SK-N-SH (cell line): Measurements from ENCODE around the gene TRIM44. TPM values are rescaled to one million over a fixed set of nuclear protein-coding genes. Genes with fewer than 3 reads are reported as not detected.

Experiments used
- CTCF ChIA-PET: fragments of 300-600, 350-600 bp; formaldehyde crosslinking; extraction: SDS; loops from one replicate; lab custom pipeline; 2021; lab: Yijun Ruan, JAX
- POLR2A ChIA-PET: fragments of 350-600 bp; sonication (Branson Sonifier 250); formaldehyde crosslinking; extraction: SDS; loops from one replicate; lab custom pipeline; 2020; ENCODE audit warnings: antibody characterized with exemption, inconsistent platforms; lab: Yijun Ruan, JAX
- DNase-seq: peaks from one replicate; pipeline ENCODE4 v3.0.0; 2012
- H2AFZ ChIP-seq: fragments of 200-600 bp; sonication (generic); 2 replicates; pipeline ENCODE4 v1.8.1; 2016; ENCODE audit warnings: antibody characterized with exemption, mild to moderate bottlenecking, low read depth
- H3F3A ChIP-seq: fragments of 200-600 bp; sonication (generic); replicated peaks from 2 replicates; pipeline ENCODE3; 2016; ENCODE audit warnings: antibody characterized with exemption, mild to moderate bottlenecking; ENCODE audit not compliant: insufficient read depth
- H3K27ac ChIP-seq, 2 experiments: fragments of 200-500 bp in 1 of 2; fragments of 200-600 bp in 1 of 2; sonication (Bioruptor generic) in 1 of 2; sonication (generic), shearing (Covaris generic) in 1 of 2; 2 replicates each; pipeline versions ENCODE4 v1.5.1 to v1.6.1; 2014 to 2016; ENCODE audit warnings: low read depth in 2 of 2, inconsistent platforms in 1 of 2, low read length in 1 of 2, mild to moderate bottlenecking in 1 of 2, mixed read lengths in 1 of 2
- H3K27me3 ChIP-seq: fragments of 200-600 bp; sonication (generic), shearing (Covaris generic); 2 replicates; pipeline ENCODE4 v1.6.1; 2016; ENCODE audit warnings: mixed run types; ENCODE audit not compliant: insufficient read depth
- H3K36me3 ChIP-seq, 2 experiments: fragments of 200-500 bp in 1 of 2; fragments of 200-600 bp in 1 of 2; sonication (Bioruptor generic) in 1 of 2; sonication (generic) in 1 of 2; replicated peaks in 1 of 2; 2 replicates each; pipeline versions ENCODE3 to v1.5.1; 2014 to 2016; ENCODE audit warnings: low read length in 1 of 2, mild to moderate bottlenecking in 1 of 2; ENCODE audit not compliant: insufficient read depth in 2 of 2, control insufficient read depth in 1 of 2
- H3K4me1 ChIP-seq, 2 experiments: fragments of 200-500 bp in 1 of 2; fragments of 200-600 bp in 1 of 2; sonication (Bioruptor generic) in 1 of 2; sonication (generic), shearing (Covaris generic) in 1 of 2; 2 replicates each; pipeline versions ENCODE4 v1.5.1 to v1.6.1; 2014 to 2016; ENCODE audit warnings: low read depth in 1 of 2, low read length in 1 of 2, mixed run types in 1 of 2; ENCODE audit not compliant: insufficient read depth in 2 of 2, control insufficient read depth in 1 of 2
- H3K4me2 ChIP-seq: fragments of 200-600 bp; sonication (generic), shearing (Covaris generic); 2 replicates; pipeline ENCODE4 v1.6.1; 2017; ENCODE audit warnings: mixed run types
- H3K4me3 ChIP-seq, 2 experiments: fragments of 200-500 bp in 1 of 2; fragments of 200-600 bp in 1 of 2; sonication (Bioruptor generic) in 1 of 2; sonication (generic), shearing (Covaris generic) in 1 of 2; 2 replicates each; pipeline versions ENCODE4 v1.5.1 to v1.8.1; 2014 to 2016; ENCODE audit warnings: low read depth in 2 of 2, inconsistent platforms in 1 of 2, low read length in 1 of 2, mild to moderate bottlenecking in 1 of 2, mixed read lengths in 1 of 2, moderate library complexity in 1 of 2
- H3K79me2 ChIP-seq: fragments of 200-600 bp; sonication (generic); 2 replicates; pipeline ENCODE4 v1.8.1; 2017; ENCODE audit warnings: mild to moderate bottlenecking; ENCODE audit not compliant: insufficient read depth
- H3K9ac ChIP-seq: fragments of 200-600 bp; sonication (generic); 2 replicates; pipeline ENCODE4 v1.6.1; 2017; ENCODE audit warnings: mixed run types
- H3K9me2 ChIP-seq: fragments of 200-600 bp; sonication (generic); 2 replicates; pipeline ENCODE4 v1.6.1; 2017; ENCODE audit warnings: mixed run types
- H3K9me3 ChIP-seq: fragments of 200-600 bp; sonication (generic); 2 replicates; pipeline ENCODE4 v1.6.1; 2017; ENCODE audit warnings: mixed run types, mild to moderate bottlenecking, moderate library complexity
- H4K20me1 ChIP-seq: fragments of 200-600 bp; sonication (generic); 2 replicates; pipeline ENCODE4 v1.6.1; 2017; ENCODE audit warnings: mild to moderate bottlenecking, mixed run types; ENCODE audit not compliant: insufficient read depth
- CHD2 ChIP-seq: fragments of 150-350 bp; IDR thresholded peaks from 2 replicates; pipeline ENCODE4 v1.6.1; 2018; ENCODE audit warnings: low read length; ENCODE audit not compliant: partially characterized antibody
- EZH2phosphoT487 ChIP-seq: fragments of 200-600 bp; sonication (generic); IDR thresholded peaks from 2 replicates; pipeline ENCODE4 v1.6.1; 2017; ENCODE audit warnings: low read depth, mixed run types, mild to moderate bottlenecking, antibody characterized with exemption, moderate library complexity, borderline replicate concordance
- FOXJ3 ChIP-seq: sonication (generic); formaldehyde crosslinking; IDR thresholded peaks from 2 replicates; pipeline ENCODE4 v1.5.1; 2020; ENCODE audit warnings: mild to moderate bottlenecking, missing genetic modification reagents
- FOXM1 ChIP-seq: IDR thresholded peaks from 2 replicates; pipeline ENCODE4 v1.4.0; 2012; ENCODE audit warnings: low read depth, mild to moderate bottlenecking
- MEF2A ChIP-seq: IDR thresholded peaks from 2 replicates; pipeline ENCODE4 v1.4.0; 2012; ENCODE audit warnings: low read depth, borderline replicate concordance
- MXI1 ChIP-seq: IDR thresholded peaks from 2 replicates; pipeline ENCODE4 v1.6.1; 2012; ENCODE audit warnings: mild to moderate bottlenecking, low read depth, low read length, improper control_type of control experiment
- NFIC ChIP-seq: IDR thresholded peaks from 2 replicates; pipeline ENCODE4 v1.4.0; 2012; ENCODE audit warnings: borderline replicate concordance
- POLR2AphosphoS5 ChIP-seq: IDR thresholded peaks from 2 replicates; pipeline ENCODE4 v1.6.1; 2012; ENCODE audit warnings: low read depth, low read length
- RAD21 ChIP-seq: IDR thresholded peaks from 2 replicates; pipeline ENCODE4 v1.6.1; 2012; ENCODE audit warnings: mild to moderate bottlenecking, low read length
- RCOR1 ChIP-seq: fragments of 150-350 bp; IDR thresholded peaks from 2 replicates; pipeline ENCODE4 v1.6.1; 2017; ENCODE audit warnings: antibody characterized with exemption, low read length
- RXRA ChIP-seq: IDR thresholded peaks from 2 replicates; pipeline ENCODE4 v1.4.0; 2012; ENCODE audit warnings: low read depth, mild to moderate bottlenecking, borderline replicate concordance
- SIN3A ChIP-seq: IDR thresholded peaks from 2 replicates; pipeline ENCODE4 v1.6.1; 2012; ENCODE audit warnings: low read depth, mild to moderate bottlenecking, low read length, moderate library complexity, borderline replicate concordance
- TCF12 ChIP-seq: IDR thresholded peaks from 2 replicates; pipeline ENCODE4 v1.4.0; 2012
- YY1 ChIP-seq: IDR thresholded peaks from 2 replicates; pipeline ENCODE4 v1.4.0; 2012; ENCODE audit warnings: low read depth, mild to moderate bottlenecking
- WGBS: methylation state at CpG from one replicate; pipeline ENCODE4 v1.1.6; 2017; ENCODE audit warnings: low lambda C conversion rate; 5-methylcytosine and 5-hydroxymethylcytosine counted together
- polyA plus RNA-seq, 3 experiments: library from polyadenylated mRNA; depleted of rRNA; stranded (reverse); fragments of >200 nt; gene quantifications; 2 replicates each; pipeline ENCODE4 v1.2.3, GENCODE V29; 2012
- TF ChIP-seq, protein P1 (sequence below): IDR thresholded peaks from 2 replicates; pipeline ENCODE4 v1.6.1; 2012; ENCODE audit warnings: mild to moderate bottlenecking, low read depth, low read length, moderate library complexity
- TF ChIP-seq, protein P2 (sequence below): fragments of 150-350 bp; IDR thresholded peaks from 2 replicates; pipeline ENCODE4 v1.6.1; 2016; ENCODE audit warnings: mild to moderate bottlenecking, low read depth, low read length
- TF ChIP-seq, protein P3 (sequence below): fragments of 200-600 bp; sonication (generic); IDR thresholded peaks from 2 replicates; pipeline ENCODE4 v1.6.1; 2017; ENCODE audit warnings: antibody characterized with exemption, mild to moderate bottlenecking, moderate library complexity
- TF ChIP-seq, protein P4 (sequence below): IDR thresholded peaks from 2 replicates; pipeline ENCODE4 v1.4.0; 2012; ENCODE audit warnings: low read depth, borderline replicate concordance
- TF ChIP-seq, protein P5 (sequence below): fragments of 150-350 bp; IDR thresholded peaks from 2 replicates; pipeline ENCODE4 v1.6.1; 2017; ENCODE audit warnings: antibody characterized with exemption, low read length, low read depth, borderline replicate concordance

TRIM44 gene
- polyA plus RNA-seq, 1 of the 3 experiments (the other 2 are of a cell fraction), result 34.1 TPM

DNA sequence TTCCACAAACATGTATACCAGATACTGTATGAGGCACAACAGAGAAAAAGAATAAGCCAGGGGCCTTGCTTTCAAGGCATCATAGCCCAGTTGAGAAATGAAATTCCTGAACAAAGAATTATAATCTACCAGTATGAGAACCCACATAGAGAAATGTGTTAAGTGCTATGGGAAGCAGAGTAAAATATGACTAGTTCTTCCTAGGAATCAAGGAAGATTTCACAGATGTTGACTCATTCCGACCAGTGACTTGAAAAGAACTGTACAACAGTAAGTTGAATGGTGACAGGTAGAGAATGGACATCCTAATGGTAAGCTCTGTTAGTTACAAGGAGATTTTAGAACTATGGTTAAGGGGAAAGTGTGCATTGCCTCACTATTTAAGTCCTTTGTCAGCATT lies 102.6 kb downstream of the TRIM44 start:
- Histone ChIP-seq H3K4me1 (peaks cover 2 to 5% of the 10 kb centered on the region in 2 experiments; a peak in 1 of 4 replicates), H3K27ac (no peak overlapping the region), H2AFZ (no peak overlapping the region), H3K79me2 (peaks cover 13% of the 10 kb centered on the region; the same call in 1 of the 2 replicates), H3K4me3 (no peak overlapping the region), H3F3A (peaks cover 7% of the 10 kb centered on the region), H4K20me1 (peaks cover 4% of the 10 kb centered on the region; the same call in 1 of the 2 replicates), H3K36me3 (no peaks in the 10 kb centered on the region), H3K9me2 (no peaks in the 10 kb centered on the region), H3K9me3 (no peaks in the 10 kb centered on the region), H3K9ac (no peak overlapping the region), H3K27me3 (no peaks in the 10 kb centered on the region), H3K4me2 (no peak overlapping the region)
- DNase-seq, result no peak
- TF ChIP-seq SIN3A, result no peak
- no peak for TF ChIP-seq EZH2phosphoT487
- TF ChIP-seq RAD21, result no peak
- TF ChIP-seq NFIC, result no peak
- no peak for TF ChIP-seq MXI1
- TF ChIP-seq, protein P1, sequence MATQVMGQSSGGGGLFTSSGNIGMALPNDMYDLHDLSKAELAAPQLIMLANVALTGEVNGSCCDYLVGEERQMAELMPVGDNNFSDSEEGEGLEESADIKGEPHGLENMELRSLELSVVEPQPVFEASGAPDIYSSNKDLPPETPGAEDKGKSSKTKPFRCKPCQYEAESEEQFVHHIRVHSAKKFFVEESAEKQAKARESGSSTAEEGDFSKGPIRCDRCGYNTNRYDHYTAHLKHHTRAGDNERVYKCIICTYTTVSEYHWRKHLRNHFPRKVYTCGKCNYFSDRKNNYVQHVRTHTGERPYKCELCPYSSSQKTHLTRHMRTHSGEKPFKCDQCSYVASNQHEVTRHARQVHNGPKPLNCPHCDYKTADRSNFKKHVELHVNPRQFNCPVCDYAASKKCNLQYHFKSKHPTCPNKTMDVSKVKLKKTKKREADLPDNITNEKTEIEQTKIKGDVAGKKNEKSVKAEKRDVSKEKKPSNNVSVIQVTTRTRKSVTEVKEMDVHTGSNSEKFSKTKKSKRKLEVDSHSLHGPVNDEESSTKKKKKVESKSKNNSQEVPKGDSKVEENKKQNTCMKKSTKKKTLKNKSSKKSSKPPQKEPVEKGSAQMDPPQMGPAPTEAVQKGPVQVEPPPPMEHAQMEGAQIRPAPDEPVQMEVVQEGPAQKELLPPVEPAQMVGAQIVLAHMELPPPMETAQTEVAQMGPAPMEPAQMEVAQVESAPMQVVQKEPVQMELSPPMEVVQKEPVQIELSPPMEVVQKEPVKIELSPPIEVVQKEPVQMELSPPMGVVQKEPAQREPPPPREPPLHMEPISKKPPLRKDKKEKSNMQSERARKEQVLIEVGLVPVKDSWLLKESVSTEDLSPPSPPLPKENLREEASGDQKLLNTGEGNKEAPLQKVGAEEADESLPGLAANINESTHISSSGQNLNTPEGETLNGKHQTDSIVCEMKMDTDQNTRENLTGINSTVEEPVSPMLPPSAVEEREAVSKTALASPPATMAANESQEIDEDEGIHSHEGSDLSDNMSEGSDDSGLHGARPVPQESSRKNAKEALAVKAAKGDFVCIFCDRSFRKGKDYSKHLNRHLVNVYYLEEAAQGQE, result no peak
- no peak for TF ChIP-seq FOXM1
- TF ChIP-seq CHD2, result no peak
- no peak for TF ChIP-seq RXRA
- no peak for TF ChIP-seq POLR2AphosphoS5
- TF ChIP-seq, protein P2, sequence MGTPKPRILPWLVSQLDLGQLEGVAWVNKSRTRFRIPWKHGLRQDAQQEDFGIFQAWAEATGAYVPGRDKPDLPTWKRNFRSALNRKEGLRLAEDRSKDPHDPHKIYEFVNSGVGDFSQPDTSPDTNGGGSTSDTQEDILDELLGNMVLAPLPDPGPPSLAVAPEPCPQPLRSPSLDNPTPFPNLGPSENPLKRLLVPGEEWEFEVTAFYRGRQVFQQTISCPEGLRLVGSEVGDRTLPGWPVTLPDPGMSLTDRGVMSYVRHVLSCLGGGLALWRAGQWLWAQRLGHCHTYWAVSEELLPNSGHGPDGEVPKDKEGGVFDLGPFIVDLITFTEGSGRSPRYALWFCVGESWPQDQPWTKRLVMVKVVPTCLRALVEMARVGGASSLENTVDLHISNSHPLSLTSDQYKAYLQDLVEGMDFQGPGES, result no peak
- TF ChIP-seq TCF12, result no peak
- no peak for TF ChIP-seq FOXJ3
- TF ChIP-seq, protein P3, sequence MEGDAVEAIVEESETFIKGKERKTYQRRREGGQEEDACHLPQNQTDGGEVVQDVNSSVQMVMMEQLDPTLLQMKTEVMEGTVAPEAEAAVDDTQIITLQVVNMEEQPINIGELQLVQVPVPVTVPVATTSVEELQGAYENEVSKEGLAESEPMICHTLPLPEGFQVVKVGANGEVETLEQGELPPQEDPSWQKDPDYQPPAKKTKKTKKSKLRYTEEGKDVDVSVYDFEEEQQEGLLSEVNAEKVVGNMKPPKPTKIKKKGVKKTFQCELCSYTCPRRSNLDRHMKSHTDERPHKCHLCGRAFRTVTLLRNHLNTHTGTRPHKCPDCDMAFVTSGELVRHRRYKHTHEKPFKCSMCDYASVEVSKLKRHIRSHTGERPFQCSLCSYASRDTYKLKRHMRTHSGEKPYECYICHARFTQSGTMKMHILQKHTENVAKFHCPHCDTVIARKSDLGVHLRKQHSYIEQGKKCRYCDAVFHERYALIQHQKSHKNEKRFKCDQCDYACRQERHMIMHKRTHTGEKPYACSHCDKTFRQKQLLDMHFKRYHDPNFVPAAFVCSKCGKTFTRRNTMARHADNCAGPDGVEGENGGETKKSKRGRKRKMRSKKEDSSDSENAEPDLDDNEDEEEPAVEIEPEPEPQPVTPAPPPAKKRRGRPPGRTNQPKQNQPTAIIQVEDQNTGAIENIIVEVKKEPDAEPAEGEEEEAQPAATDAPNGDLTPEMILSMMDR, result no peak
- TF ChIP-seq MEF2A, result no peak
- TF ChIP-seq, protein P4, sequence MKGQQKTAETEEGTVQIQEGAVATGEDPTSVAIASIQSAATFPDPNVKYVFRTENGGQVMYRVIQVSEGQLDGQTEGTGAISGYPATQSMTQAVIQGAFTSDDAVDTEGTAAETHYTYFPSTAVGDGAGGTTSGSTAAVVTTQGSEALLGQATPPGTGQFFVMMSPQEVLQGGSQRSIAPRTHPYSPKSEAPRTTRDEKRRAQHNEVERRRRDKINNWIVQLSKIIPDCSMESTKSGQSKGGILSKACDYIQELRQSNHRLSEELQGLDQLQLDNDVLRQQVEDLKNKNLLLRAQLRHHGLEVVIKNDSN, result no peak
- TF ChIP-seq RCOR1, result no peak
- TF ChIP-seq, protein P5, sequence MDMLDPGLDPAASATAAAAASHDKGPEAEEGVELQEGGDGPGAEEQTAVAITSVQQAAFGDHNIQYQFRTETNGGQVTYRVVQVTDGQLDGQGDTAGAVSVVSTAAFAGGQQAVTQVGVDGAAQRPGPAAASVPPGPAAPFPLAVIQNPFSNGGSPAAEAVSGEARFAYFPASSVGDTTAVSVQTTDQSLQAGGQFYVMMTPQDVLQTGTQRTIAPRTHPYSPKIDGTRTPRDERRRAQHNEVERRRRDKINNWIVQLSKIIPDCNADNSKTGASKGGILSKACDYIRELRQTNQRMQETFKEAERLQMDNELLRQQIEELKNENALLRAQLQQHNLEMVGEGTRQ, result no peak
- no peak for TF ChIP-seq YY1
- CTCF ChIA-PET, result interaction anchor here (1.1 to 1.3 kb wide), 2 partner anchors 13 to 56 kb away, joined by 3 read pairs; no protein-coding TSS in a partner anchor
- POLR2A ChIA-PET, result no interaction called here
- 93% methylated on average over 1 of the region's 1 CpG for WGBS
